GM13976 (cell line): ENCODE results near the gene HOXA3.

Source experiments
- DNase-seq: peaks from one replicate; pipeline ENCODE4 v3.0.0; 2012; ENCODE audit warnings: low spot score
- in situ Hi-C: fragments of 300-500 bp; cut with MboI; formaldehyde crosslinking; loops from one replicate; pipeline ENCODE4 v1.12.0; 2022; ENCODE audit warnings: low sequenced_read_pairs, mixed read lengths, inconsistent platforms; ENCODE audit not compliant: unreplicated experiment
- TF ChIP-seq, protein P1 (sequence below): IDR thresholded peaks from 2 replicates; pipeline ENCODE4 v1.5.1; 2012; ENCODE audit warnings: borderline replicate concordance, mild to moderate bottlenecking; ENCODE audit not compliant: insufficient read depth; ENCODE audit errors: extremely low read depth, missing control alignments, control extremely low read depth

The HOXA3 gene

GRCh38 chr7:27111042-27111750, 41.2 kb downstream of the HOXA3 start:
- in situ Hi-C loops = no loop called here
- no peak for DNase-seq
- TF ChIP-seq, protein P1, sequence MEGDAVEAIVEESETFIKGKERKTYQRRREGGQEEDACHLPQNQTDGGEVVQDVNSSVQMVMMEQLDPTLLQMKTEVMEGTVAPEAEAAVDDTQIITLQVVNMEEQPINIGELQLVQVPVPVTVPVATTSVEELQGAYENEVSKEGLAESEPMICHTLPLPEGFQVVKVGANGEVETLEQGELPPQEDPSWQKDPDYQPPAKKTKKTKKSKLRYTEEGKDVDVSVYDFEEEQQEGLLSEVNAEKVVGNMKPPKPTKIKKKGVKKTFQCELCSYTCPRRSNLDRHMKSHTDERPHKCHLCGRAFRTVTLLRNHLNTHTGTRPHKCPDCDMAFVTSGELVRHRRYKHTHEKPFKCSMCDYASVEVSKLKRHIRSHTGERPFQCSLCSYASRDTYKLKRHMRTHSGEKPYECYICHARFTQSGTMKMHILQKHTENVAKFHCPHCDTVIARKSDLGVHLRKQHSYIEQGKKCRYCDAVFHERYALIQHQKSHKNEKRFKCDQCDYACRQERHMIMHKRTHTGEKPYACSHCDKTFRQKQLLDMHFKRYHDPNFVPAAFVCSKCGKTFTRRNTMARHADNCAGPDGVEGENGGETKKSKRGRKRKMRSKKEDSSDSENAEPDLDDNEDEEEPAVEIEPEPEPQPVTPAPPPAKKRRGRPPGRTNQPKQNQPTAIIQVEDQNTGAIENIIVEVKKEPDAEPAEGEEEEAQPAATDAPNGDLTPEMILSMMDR = no peak

DNA sequence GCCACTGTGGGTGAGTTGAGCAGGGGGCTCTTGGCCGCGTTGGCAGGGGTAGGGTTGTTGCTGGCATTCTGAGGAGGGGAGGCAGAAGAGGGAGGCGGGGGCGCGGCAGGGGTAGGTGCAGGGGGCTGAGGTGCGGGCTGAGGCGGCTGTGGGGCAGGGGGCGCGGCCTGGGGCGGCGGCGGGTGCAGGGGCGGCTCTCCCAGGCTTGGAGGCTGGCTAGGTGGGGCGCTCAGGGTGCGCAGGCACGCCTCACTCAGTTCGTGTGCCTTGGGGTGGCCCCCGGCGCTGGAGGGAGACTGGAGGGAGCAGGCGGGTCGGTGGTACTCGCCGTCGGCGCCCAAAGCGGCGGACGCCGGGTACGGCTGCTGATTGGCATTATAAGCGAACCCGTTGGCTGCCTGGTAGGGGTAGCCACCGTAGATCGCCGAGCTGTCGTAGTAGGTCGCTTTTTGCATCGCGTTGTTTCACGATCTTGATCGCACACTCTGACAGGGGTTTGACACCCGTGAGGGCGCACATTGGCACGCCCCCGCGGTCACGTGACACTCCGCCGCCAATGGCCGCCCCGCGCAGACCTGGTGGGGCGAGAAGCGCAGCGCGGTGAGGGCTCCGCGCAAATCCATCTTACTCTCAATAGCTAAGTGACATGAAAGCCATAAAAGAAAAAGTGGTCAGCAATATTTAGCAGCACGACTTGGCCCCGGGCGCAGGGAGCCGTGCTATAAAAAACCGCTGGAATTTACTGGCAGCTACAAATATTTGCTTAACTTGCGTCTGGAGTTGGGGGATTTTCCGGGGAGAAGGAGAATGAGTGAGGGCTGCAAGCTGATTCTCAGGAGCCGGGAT, 42.0 kb downstream of the HOXA3 start:
- in situ Hi-C loops = no loop called here
- TF ChIP-seq, protein P1 = no peak
- DNase-seq = no peak

DNA sequence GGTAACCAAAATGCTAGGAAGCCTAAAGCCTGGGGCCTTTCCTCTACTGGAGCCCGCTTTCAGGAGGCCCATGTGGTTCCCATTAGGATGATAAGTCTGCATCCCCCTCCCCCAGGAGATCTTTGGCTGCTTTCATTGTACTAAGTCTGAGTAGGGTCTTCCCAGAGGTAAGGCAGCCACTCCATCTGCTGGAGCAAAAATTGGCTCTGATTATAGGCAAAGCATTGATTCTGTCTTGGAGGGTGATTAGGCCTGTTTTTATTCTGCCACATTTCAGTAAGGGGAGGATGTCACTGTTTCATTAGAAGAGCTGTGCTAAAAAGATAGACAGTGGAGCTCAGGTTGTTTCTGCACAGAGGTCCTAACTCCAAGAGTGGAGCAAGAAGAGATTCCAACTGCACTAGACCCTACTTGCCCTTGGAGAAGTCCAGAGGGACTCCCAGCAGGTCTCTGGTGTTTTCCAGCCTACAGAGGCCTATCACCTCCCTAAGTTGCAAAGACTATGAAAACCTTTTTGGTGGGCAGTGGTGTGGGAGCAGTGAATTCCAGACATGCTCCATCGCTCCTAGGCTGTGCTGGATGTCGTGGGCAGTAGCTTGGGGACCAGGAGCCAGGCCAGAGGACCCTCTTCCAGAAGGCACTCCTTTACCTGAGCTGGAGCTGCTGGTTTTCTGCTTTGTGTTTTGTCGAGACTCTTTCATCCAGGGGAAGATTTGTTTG, 42.8 kb downstream of the HOXA3 start:
- TF ChIP-seq, protein P1 = no peak
- DNase-seq = no peak
- in situ Hi-C loops = no loop called here

DNA sequence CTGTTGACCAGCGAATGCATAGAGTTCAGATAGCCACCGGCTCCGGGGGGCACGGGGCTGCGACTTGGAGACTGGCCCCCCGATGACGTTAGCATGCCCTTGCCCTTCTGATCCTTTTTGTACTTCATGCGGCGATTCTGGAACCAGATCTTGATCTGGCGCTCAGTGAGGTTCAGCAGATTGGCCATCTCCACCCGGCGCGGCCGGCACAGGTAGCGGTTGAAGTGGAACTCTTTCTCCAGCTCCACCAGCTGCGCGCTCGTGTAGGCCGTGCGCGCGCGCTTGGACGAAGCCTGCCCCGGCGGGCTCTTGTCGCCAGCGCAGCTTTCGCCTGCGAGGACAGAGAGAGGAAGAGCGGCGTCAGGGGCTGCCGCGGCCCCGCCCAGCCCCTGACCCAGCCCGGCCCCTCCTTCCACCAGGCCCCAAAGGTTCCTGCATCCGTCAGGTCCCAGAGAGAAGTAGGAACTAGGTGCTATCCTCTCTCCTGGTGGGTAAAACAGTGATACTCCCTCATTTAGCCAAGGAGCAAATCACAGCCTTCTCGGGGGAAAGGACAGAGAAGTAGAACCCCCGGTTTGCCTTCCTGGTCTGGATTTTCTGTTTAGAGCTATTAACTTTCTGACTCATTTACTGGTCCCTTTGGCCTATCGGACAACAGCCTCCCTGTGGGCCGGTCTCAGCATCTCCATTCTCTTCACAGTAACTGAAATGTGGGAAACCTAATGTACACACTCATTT, 43.8 kb downstream of the HOXA3 start:
- TF ChIP-seq, protein P1 = no peak
- no peak for DNase-seq
- in situ Hi-C loops = no loop called here

- TF ChIP-seq, protein P1 = no peak
- in situ Hi-C loops = no loop called here
- no peak for DNase-seq
These were observed 44.7 kb downstream of the HOXA3 start for GRCh38 chr7:27107391-27108381.
